SK-N-SH (cell line): ENCODE measurements around the gene MTF2.

Experiments
- EP300 ChIP-seq, 2 experiments: IDR thresholded peaks; 2 replicates each; pipeline versions ENCODE4 v1.4.0 to v1.6.1; 2012; ENCODE audit warnings: borderline replicate concordance in 1 of 2, low read depth in 1 of 2, low read length in 1 of 2
- EZH2phosphoT487 ChIP-seq: fragments of 200-600 bp; sonication (generic); IDR thresholded peaks from 2 replicates; pipeline ENCODE4 v1.6.1; 2017; ENCODE audit warnings: low read depth, mixed run types, mild to moderate bottlenecking, antibody characterized with exemption, moderate library complexity, borderline replicate concordance
- FOSL2 ChIP-seq: IDR thresholded peaks from 2 replicates; pipeline ENCODE4 v1.4.0; 2012; ENCODE audit warnings: low read depth, mild to moderate bottlenecking, moderate library complexity, borderline replicate concordance
- GATA2 ChIP-seq: sonication (generic); formaldehyde crosslinking; IDR thresholded peaks from 2 replicates; pipeline ENCODE4 v1.5.0; 2020; ENCODE audit warnings: mild to moderate bottlenecking, missing genetic modification reagents
- MXI1 ChIP-seq: IDR thresholded peaks from 2 replicates; pipeline ENCODE4 v1.6.1; 2012; ENCODE audit warnings: mild to moderate bottlenecking, low read depth, low read length, improper control_type of control experiment
- POLR2AphosphoS5 ChIP-seq: IDR thresholded peaks from 2 replicates; pipeline ENCODE4 v1.6.1; 2012; ENCODE audit warnings: low read depth, low read length
- RAD21 ChIP-seq: IDR thresholded peaks from 2 replicates; pipeline ENCODE4 v1.6.1; 2012; ENCODE audit warnings: mild to moderate bottlenecking, low read length
- SMC3 ChIP-seq: IDR thresholded peaks from 2 replicates; pipeline ENCODE4 v1.6.1; 2012; ENCODE audit warnings: low read depth, low read length, improper control_type of control experiment
- TAF1 ChIP-seq: IDR thresholded peaks from 2 replicates; pipeline ENCODE4 v1.6.1; 2012; ENCODE audit warnings: low read depth, mild to moderate bottlenecking, low read length, moderate library complexity, borderline replicate concordance
- TF ChIP-seq, protein P1 (sequence below): fragments of 200-600 bp; sonication (generic); IDR thresholded peaks from 2 replicates; pipeline ENCODE4 v1.6.1; 2017; ENCODE audit warnings: antibody characterized with exemption, mild to moderate bottlenecking, moderate library complexity
- TF ChIP-seq, protein P2 (sequence below): IDR thresholded peaks from 2 replicates; pipeline ENCODE4; 2012
- TF ChIP-seq, protein P3 (sequence below): IDR thresholded peaks from 2 replicates; pipeline ENCODE4 v1.4.0; 2012; ENCODE audit warnings: low read depth
- TF ChIP-seq, protein P4 (sequence below): IDR thresholded peaks from 2 replicates; pipeline ENCODE4 v1.6.1; 2012; ENCODE audit warnings: mild to moderate bottlenecking, low read depth, low read length, moderate library complexity
- TF ChIP-seq, protein P5 (sequence below): IDR thresholded peaks from 2 replicates; pipeline ENCODE4 v1.4.0; 2012; ENCODE audit warnings: low read depth, borderline replicate concordance

DNA sequence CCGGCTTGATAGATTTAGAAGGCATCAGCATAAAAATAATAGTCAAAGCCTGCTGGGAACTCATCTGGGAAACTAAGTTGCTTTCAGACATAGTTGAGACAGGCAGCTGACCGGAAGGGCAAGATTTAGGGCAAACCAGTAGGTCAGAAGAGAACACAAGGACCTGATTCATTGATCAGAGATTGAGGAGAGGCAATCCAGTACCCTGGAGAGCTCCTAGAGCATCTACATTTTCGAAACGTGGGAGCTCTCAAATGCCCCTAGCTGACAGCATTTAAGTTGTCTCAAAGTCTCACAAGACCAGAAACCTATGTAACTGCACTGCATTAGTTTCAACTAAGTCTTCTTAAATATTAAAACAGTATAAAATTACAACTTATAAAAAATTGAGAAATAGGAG lies 22.9 kb upstream of the MTF2 start:
- no peak for TF ChIP-seq POLR2AphosphoS5
- no peak for TF ChIP-seq MXI1
- TF ChIP-seq EP300 (IDR thresholded peaks at IDR 0.05; ENCODE audit: borderline replicate concordance in 1 of 2, low read depth in 1 of 2, low read length in 1 of 2), result no peak
- TF ChIP-seq, protein P1, sequence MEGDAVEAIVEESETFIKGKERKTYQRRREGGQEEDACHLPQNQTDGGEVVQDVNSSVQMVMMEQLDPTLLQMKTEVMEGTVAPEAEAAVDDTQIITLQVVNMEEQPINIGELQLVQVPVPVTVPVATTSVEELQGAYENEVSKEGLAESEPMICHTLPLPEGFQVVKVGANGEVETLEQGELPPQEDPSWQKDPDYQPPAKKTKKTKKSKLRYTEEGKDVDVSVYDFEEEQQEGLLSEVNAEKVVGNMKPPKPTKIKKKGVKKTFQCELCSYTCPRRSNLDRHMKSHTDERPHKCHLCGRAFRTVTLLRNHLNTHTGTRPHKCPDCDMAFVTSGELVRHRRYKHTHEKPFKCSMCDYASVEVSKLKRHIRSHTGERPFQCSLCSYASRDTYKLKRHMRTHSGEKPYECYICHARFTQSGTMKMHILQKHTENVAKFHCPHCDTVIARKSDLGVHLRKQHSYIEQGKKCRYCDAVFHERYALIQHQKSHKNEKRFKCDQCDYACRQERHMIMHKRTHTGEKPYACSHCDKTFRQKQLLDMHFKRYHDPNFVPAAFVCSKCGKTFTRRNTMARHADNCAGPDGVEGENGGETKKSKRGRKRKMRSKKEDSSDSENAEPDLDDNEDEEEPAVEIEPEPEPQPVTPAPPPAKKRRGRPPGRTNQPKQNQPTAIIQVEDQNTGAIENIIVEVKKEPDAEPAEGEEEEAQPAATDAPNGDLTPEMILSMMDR, result no peak
- TF ChIP-seq GATA2, result no peak
- TF ChIP-seq TAF1, result no peak
- TF ChIP-seq, protein P2, sequence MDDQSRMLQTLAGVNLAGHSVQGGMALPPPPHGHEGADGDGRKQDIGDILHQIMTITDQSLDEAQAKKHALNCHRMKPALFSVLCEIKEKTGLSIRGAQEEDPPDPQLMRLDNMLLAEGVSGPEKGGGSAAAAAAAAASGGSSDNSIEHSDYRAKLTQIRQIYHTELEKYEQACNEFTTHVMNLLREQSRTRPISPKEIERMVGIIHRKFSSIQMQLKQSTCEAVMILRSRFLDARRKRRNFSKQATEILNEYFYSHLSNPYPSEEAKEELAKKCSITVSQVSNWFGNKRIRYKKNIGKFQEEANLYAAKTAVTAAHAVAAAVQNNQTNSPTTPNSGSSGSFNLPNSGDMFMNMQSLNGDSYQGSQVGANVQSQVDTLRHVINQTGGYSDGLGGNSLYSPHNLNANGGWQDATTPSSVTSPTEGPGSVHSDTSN, result no peak
- TF ChIP-seq, protein P3, sequence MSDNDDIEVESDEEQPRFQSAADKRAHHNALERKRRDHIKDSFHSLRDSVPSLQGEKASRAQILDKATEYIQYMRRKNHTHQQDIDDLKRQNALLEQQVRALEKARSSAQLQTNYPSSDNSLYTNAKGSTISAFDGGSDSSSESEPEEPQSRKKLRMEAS, result no peak
- TF ChIP-seq SMC3, result no peak
- TF ChIP-seq EZH2phosphoT487, result no peak
- TF ChIP-seq, protein P4, sequence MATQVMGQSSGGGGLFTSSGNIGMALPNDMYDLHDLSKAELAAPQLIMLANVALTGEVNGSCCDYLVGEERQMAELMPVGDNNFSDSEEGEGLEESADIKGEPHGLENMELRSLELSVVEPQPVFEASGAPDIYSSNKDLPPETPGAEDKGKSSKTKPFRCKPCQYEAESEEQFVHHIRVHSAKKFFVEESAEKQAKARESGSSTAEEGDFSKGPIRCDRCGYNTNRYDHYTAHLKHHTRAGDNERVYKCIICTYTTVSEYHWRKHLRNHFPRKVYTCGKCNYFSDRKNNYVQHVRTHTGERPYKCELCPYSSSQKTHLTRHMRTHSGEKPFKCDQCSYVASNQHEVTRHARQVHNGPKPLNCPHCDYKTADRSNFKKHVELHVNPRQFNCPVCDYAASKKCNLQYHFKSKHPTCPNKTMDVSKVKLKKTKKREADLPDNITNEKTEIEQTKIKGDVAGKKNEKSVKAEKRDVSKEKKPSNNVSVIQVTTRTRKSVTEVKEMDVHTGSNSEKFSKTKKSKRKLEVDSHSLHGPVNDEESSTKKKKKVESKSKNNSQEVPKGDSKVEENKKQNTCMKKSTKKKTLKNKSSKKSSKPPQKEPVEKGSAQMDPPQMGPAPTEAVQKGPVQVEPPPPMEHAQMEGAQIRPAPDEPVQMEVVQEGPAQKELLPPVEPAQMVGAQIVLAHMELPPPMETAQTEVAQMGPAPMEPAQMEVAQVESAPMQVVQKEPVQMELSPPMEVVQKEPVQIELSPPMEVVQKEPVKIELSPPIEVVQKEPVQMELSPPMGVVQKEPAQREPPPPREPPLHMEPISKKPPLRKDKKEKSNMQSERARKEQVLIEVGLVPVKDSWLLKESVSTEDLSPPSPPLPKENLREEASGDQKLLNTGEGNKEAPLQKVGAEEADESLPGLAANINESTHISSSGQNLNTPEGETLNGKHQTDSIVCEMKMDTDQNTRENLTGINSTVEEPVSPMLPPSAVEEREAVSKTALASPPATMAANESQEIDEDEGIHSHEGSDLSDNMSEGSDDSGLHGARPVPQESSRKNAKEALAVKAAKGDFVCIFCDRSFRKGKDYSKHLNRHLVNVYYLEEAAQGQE, result peak; percentile 96
- TF ChIP-seq, protein P5, sequence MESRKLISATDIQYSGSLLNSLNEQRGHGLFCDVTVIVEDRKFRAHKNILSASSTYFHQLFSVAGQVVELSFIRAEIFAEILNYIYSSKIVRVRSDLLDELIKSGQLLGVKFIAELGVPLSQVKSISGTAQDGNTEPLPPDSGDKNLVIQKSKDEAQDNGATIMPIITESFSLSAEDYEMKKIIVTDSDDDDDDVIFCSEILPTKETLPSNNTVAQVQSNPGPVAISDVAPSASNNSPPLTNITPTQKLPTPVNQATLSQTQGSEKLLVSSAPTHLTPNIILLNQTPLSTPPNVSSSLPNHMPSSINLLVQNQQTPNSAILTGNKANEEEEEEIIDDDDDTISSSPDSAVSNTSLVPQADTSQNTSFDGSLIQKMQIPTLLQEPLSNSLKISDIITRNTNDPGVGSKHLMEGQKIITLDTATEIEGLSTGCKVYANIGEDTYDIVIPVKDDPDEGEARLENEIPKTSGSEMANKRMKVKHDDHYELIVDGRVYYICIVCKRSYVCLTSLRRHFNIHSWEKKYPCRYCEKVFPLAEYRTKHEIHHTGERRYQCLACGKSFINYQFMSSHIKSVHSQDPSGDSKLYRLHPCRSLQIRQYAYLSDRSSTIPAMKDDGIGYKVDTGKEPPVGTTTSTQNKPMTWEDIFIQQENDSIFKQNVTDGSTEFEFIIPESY, result no peak
- TF ChIP-seq FOSL2, result no peak
- no peak for TF ChIP-seq RAD21
